GM06990 (cell line): ENCODE measurements around the gene KIF3A.

Experiments
- DNase-seq: peaks from one replicate; pipeline ENCODE4 v3.0.0-alpha.2; 2011; ENCODE audit not compliant: insufficient read length; ENCODE audit errors: extremely low read depth
- H3K27me3 ChIP-seq: replicated peaks from 2 replicates; pipeline ENCODE4 v1.6.0; 2011; ENCODE audit warnings: low read length; ENCODE audit not compliant: control insufficient read depth, insufficient read depth
- H3K36me3 ChIP-seq: 2 replicates; pipeline ENCODE4 v1.5.1; 2011; ENCODE audit warnings: low read length; ENCODE audit not compliant: control insufficient read depth, insufficient read depth
- H3K4me3 ChIP-seq: replicated peaks from 2 replicates; pipeline ENCODE4 v1.5.1; 2011; ENCODE audit warnings: low read depth, mild to moderate bottlenecking, control low read depth, low read length
- TF ChIP-seq, protein P1 (sequence below): IDR thresholded peaks from 2 replicates; pipeline ENCODE4 v1.5.1; 2011; ENCODE audit warnings: low read length, control low read depth, mild to moderate bottlenecking, inconsistent platforms; ENCODE audit not compliant: insufficient read depth, poor library complexity, severe bottlenecking

Gene KIF3A

DNA sequence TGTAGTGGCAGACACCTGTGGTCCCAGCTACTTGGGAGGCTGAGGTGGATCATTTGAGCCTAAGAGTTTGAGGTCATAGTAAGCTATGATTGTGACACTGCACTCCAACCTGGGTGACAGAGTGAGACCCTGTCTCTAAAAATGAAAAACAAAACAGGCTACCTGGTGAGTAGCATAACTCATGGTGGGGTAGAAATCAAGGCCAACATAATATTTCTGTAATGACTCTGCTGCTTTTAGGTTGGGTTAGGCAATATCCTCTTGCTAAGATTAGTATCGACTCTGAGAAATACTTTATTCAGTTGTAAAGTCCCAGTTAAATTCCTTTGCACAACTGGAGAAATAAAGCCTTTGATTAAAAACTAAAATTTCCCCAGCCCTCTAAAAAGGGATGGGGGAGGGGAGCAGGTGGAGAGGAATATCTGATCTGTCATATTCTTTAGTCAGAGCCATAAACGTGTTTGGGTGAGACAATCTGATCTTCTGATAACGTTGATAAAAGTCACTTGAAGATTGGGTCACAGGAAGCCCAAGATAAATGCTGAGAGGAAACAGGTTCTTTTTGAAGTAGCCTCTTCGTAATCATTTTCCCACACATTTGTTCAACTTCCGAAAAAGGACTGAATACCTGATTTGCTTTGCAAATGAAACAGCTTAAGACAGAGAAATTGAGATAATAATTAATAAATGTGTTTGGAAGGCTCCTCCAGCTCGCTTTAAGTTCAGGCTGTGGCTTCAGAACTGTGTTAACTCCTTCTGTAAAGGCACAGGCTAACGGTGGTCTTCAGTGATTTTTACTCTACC, 48.6 kb downstream of the KIF3A start:
- TF ChIP-seq, protein P1, sequence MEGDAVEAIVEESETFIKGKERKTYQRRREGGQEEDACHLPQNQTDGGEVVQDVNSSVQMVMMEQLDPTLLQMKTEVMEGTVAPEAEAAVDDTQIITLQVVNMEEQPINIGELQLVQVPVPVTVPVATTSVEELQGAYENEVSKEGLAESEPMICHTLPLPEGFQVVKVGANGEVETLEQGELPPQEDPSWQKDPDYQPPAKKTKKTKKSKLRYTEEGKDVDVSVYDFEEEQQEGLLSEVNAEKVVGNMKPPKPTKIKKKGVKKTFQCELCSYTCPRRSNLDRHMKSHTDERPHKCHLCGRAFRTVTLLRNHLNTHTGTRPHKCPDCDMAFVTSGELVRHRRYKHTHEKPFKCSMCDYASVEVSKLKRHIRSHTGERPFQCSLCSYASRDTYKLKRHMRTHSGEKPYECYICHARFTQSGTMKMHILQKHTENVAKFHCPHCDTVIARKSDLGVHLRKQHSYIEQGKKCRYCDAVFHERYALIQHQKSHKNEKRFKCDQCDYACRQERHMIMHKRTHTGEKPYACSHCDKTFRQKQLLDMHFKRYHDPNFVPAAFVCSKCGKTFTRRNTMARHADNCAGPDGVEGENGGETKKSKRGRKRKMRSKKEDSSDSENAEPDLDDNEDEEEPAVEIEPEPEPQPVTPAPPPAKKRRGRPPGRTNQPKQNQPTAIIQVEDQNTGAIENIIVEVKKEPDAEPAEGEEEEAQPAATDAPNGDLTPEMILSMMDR: no peak
- no peaks in the 10 kb centered on the region for H3K27me3 ChIP-seq
- DNase-seq: no peak
- H3K36me3 ChIP-seq: no peaks in the 10 kb centered on the region
- no peak overlapping the region for H3K4me3 ChIP-seq

DNA sequence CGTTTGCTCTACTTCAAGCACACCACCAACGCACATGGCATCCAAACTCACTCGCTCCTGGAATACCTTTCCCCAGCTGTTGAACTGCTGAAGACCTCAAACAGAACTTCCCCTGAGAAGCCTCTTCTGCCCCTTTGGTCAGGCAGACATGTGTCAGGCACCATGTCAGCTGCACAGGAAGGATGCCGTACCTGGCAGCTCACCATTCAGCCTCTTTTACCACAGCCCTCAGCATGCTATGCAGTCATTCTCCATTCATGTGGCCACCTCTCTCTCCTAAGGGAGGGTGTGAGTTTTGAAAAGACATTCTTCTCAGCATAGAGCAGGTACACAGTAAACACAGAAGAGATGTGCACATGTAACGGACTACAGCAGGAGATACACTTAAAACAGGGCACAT, 49.4 kb downstream of the KIF3A start:
- no peak overlapping the region for H3K4me3 ChIP-seq
- DNase-seq: no peak
- H3K36me3 ChIP-seq: no peaks in the 10 kb centered on the region
- TF ChIP-seq, protein P1: no peak
- no peaks in the 10 kb centered on the region for H3K27me3 ChIP-seq

DNA sequence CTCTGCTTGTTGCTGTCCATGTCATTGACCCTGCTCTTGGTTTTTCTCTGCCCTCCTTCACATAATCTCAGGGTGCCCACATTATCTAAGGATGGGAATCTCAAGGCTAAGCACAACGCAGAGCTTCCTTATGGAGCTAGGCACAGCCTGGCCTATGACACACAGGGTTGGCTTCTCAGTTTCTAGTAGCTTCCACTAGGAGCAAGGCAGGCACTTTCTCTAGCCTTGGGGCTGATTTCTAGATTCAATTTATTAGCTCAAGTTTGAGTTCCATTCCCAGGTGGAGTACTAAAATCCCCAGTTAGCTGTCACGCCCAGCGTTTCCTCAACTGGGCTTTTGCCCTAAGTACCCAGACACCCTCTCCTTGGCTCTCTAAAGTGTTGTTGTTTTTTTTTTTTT, 51.2 kb downstream of the KIF3A start:
- TF ChIP-seq, protein P1: no peak
- Histone ChIP-seq H3K36me3 (no peaks in the 10 kb centered on the region), H3K4me3 (no peak overlapping the region), H3K27me3 (no peaks in the 10 kb centered on the region)
- no peak for DNase-seq

DNA sequence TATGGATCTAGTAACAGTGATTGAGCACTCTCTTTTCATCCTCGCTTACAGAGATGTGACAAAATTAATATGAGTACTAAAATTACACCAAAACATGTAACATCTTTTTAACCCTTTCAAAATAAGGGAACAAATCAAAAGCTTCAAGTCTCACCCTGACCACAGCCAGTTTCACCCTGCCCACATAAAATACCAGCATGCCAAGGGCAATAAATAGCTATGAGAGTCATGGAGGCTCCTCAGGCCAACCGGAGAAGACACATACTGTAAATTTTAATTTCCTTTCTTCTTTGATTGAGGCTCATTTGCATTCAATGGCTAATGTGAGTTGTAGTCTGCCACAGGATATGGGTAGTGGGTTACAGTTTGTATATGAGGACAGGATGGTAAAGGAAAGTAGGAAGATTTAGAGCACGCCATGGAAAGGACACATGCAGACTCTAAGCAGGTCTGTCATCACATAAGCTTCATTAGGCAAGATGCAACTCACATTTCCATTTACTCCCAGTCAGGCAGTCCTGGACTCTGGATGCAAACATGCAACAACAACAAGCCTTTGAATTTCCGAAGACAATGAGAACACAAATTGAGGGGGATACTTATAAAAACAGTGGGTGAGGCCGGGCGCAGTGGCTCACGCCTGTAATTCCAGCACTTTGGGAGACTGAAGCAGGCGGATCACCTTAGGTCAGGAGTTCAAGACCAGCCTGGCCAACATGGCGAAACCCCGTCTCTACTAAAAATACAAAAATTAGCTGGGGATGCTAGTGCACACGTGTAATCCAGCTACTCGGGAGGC, 52.2 kb downstream of the KIF3A start:
- Histone ChIP-seq H3K4me3 (no peak overlapping the region), H3K27me3 (no peaks in the 10 kb centered on the region)
- TF ChIP-seq, protein P1: no peak

DNA sequence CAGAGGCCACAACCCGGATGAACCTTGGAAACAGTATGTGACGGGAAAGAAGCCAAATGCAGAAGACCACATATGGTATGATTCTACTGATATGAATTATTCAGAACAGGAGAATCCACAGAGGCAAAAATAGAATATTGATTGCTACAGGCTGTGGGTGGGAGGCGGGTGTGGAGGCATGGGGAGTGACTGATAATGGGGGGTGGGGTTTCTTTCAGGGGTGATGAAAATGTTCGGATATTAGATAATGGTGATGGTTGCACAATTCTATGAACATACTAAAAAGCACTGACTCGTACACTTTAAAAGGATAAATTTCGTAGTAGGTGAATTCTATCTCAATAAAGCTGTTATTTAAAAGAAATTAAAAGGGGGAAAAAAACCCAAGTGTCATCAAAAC, 52.9 kb downstream of the KIF3A start:
- Histone ChIP-seq H3K27me3 (no peaks in the 10 kb centered on the region), H3K36me3 (no peaks in the 10 kb centered on the region), H3K4me3 (no peak overlapping the region)
- TF ChIP-seq, protein P1: no peak
- DNase-seq: no peak

More for the DNA sequence above, 52.2 kb downstream of the KIF3A start:
- H3K36me3 ChIP-seq: no peaks in the 10 kb centered on the region
- DNase-seq: no peak
